Ectodermal cell (in vitro differentiated cells): ENCODE data around the gene GEMIN2.
"Not testable (repeated sequence)": the region's sequence is repeated elsewhere in the genome, so short reads cannot be mapped to it uniquely, and the experiment has no call there.

Experiments used
- H3K27ac ChIP-seq: 2 replicates; pipeline ENCODE4 v1.7.0; 2013; ENCODE audit warnings: mild to moderate bottlenecking, low read depth, low read length; ENCODE audit not compliant: insufficient read depth, poor library complexity, severe bottlenecking
- H3K27me3 ChIP-seq: 2 replicates; pipeline ENCODE4 v1.7.0; 2013; ENCODE audit warnings: mild to moderate bottlenecking, low read length; ENCODE audit not compliant: insufficient read depth, control insufficient read depth, poor library complexity, severe bottlenecking
- H3K36me3 ChIP-seq: one replicate; pipeline ENCODE4 v1.7.0; 2013; ENCODE audit warnings: low read length; ENCODE audit not compliant: control insufficient read depth, insufficient read depth
- H3K4me1 ChIP-seq: one replicate; pipeline ENCODE4 v1.7.0; 2013; ENCODE audit warnings: low read length; ENCODE audit not compliant: control insufficient read depth, insufficient read depth
- H3K4me3 ChIP-seq: 2 replicates; pipeline ENCODE4 v1.7.0; 2013; ENCODE audit warnings: low read depth, low read length, control low read depth; ENCODE audit not compliant: insufficient read depth
- H3K9me3 ChIP-seq: 2 replicates; pipeline ENCODE4 v1.7.0; 2013; ENCODE audit warnings: mild to moderate bottlenecking, low read length, moderate library complexity; ENCODE audit not compliant: control insufficient read depth
- WGBS, 2 experiments: methylation state at CpG; one replicate each; pipeline ENCODE4 v1.1.7; 2013; ENCODE audit warnings: missing lambda C conversion rate in 2 of 2; 5-methylcytosine and 5-hydroxymethylcytosine counted together

GEMIN2 gene

DNA sequence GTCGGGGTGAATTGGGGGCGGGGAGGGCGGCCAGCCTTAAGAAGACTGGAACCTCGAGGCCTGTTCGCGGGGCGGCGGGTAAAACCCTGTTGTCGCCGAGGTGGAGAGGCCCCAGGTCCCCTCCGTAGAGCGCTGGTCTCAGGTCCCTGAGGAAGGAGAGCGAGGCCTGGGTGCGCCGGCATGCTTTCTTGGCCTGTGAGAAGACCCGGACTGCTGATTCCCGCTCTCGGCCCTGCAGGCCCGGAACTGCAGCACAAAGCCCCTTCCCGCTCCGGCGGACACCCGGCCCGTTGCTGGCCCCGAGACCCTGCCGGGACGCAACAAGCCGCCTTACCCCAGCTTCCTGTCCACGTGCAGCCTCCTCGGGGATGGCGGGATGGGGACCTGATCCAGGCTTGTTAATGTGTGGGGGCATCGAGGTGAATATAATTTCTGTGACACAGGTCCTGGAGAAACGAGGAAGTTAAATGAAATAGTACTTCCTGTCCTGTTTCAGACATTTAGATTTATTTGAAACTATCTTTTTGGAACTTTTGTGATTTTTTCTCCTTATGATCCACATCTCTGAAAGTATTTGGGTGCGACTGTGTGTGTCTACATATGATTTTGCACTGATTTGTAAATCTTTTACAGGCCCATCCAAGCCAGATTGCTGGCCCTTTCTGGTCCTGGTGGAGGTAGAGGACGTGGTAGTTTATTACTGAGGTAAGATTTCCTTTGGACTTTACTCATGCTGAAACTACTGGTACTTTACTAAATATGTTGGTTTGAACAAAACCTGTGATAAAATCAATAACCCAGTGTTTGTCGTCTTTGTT lies 61.5 kb downstream of the GEMIN2 start:
- H3K4me3 ChIP-seq = peak overlapping the region; percentile 86
- WGBS, 2 experiments = 1% methylated on average over 35 to 36 of the region's 36 CpGs
- H3K4me1 ChIP-seq = peaks cover 16% of the 10 kb centered on the region
- H3K36me3 ChIP-seq = peaks cover 37% of the 10 kb centered on the region
- H3K27me3 ChIP-seq = no peaks in the 10 kb centered on the region
- H3K9me3 ChIP-seq = no peaks in the 10 kb centered on the region
- peak overlapping the region; percentile 83 for H3K27ac ChIP-seq

GRCh38 chr14:39176263-39177167 lies 62.4 kb downstream of the GEMIN2 start:
- no peak overlapping the region for H3K27ac ChIP-seq
- H3K9me3 ChIP-seq = no peaks in the 10 kb centered on the region
- peak overlapping the region; percentile 86 for H3K4me3 ChIP-seq
- H3K36me3 ChIP-seq = peaks cover 45% of the 10 kb centered on the region
- peaks cover 12% of the 10 kb centered on the region for H3K4me1 ChIP-seq
- WGBS, 2 experiments = 79 to 95% methylated on average over 2 to 5 of the region's 5 CpGs
- H3K27me3 ChIP-seq = no peaks in the 10 kb centered on the region

- 95% methylated on average over 6 to 7 of the region's 9 CpGs for WGBS, 2 experiments
- peaks cover 48% of the 10 kb centered on the region for H3K36me3 ChIP-seq
- H3K4me3 ChIP-seq = no peak overlapping the region
- H3K27ac ChIP-seq = no peak overlapping the region
- peaks cover 12% of the 10 kb centered on the region for H3K4me1 ChIP-seq
- H3K9me3 ChIP-seq = no peaks in the 10 kb centered on the region
- H3K27me3 ChIP-seq = no peaks in the 10 kb centered on the region
Measured at GRCh38 chr14:39177168-39177545, 63.0 kb downstream of the GEMIN2 start.

DNA sequence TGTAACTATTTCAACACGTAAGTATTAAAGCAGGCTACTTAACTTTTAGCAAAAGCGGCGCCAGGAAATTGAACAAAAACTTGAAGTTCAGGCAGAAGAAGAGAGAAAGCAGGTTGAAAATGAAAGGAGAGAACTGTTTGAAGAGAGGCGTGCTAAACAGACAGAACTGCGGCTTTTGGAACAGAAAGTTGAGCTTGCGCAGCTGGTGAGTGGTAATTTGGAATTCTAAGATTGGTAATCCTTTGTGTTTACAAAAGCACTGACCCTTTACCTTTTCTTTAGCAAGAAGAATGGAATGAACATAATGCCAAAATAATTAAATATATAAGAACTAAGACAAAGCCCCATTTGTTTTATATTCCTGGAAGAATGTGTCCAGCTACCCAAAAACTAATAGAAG lies 64.9 kb downstream of the GEMIN2 start:
- H3K36me3 ChIP-seq = peaks cover 64% of the 10 kb centered on the region
- no peak overlapping the region for H3K4me3 ChIP-seq
- WGBS, 2 experiments = 95 to 96% methylated on average over 6 of the region's 6 CpGs
- H3K27ac ChIP-seq = no peak overlapping the region
- H3K4me1 ChIP-seq = peaks cover 12% of the 10 kb centered on the region
- no peaks in the 10 kb centered on the region for H3K9me3 ChIP-seq
- H3K27me3 ChIP-seq = no peaks in the 10 kb centered on the region

DNA sequence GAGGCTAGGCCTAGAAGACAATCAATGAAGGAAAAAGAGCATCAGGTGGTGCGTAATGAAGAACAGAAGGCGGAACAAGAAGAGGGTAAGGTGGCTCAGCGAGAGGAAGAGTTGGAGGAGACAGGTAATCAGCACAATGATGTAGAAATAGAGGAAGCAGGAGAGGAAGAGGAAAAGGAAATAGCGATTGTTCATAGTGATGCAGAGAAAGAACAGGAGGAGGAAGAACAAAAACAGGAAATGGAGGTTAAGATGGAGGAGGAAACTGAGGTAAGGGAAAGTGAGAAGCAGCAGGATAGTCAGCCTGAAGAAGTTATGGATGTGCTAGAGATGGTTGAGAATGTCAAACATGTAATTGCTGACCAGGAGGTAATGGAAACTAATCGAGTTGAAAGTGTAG lies 66.4 kb downstream of the GEMIN2 start:
- peaks cover 64% of the 10 kb centered on the region for H3K36me3 ChIP-seq
- H3K27me3 ChIP-seq = no peaks in the 10 kb centered on the region
- peaks cover 12% of the 10 kb centered on the region for H3K4me1 ChIP-seq
- H3K4me3 ChIP-seq = no peak overlapping the region
- no peaks in the 10 kb centered on the region for H3K9me3 ChIP-seq
- WGBS, 2 experiments = 95 to 96% methylated on average over 5 of the region's 5 CpGs
- H3K27ac ChIP-seq = no peak overlapping the region

GRCh38 chr14:39181026-39181692 lies 67.0 kb downstream of the GEMIN2 start:
- no peaks in the 10 kb centered on the region for H3K9me3 ChIP-seq
- H3K4me1 ChIP-seq = peaks cover 12% of the 10 kb centered on the region
- WGBS, 2 experiments = 96% methylated on average over 7 of the region's 7 CpGs
- H3K4me3 ChIP-seq = no peak overlapping the region
- no peaks in the 10 kb centered on the region for H3K27me3 ChIP-seq
- H3K36me3 ChIP-seq = peaks cover 64% of the 10 kb centered on the region
- H3K27ac ChIP-seq = no peak overlapping the region

- H3K4me1 ChIP-seq = peaks cover 8% of the 10 kb centered on the region
- H3K36me3 ChIP-seq = peaks cover 64% of the 10 kb centered on the region
- H3K27me3 ChIP-seq = no peaks in the 10 kb centered on the region
- WGBS, 2 experiments = 92 to 93% methylated on average over 5 of the region's 5 CpGs
- H3K27ac ChIP-seq = no peak overlapping the region
- no peak overlapping the region for H3K4me3 ChIP-seq
- no peaks in the 10 kb centered on the region for H3K9me3 ChIP-seq
Measured at GRCh38 chr14:39181693-39182047, 67.5 kb downstream of the GEMIN2 start.

GRCh38 chr14:39182770-39183684 lies 68.9 kb downstream of the GEMIN2 start:
- Histone ChIP-seq H3K4me3 (no peak overlapping the region), H3K27ac (no peak overlapping the region), H3K9me3 (no peaks in the 10 kb centered on the region), H3K4me1 (no peaks in the 10 kb centered on the region), H3K36me3 (peaks cover 50% of the 10 kb centered on the region), H3K27me3 (no peaks in the 10 kb centered on the region)
- 95 to 100% methylated on average over 1 of the region's 1 CpG for WGBS, 2 experiments

DNA sequence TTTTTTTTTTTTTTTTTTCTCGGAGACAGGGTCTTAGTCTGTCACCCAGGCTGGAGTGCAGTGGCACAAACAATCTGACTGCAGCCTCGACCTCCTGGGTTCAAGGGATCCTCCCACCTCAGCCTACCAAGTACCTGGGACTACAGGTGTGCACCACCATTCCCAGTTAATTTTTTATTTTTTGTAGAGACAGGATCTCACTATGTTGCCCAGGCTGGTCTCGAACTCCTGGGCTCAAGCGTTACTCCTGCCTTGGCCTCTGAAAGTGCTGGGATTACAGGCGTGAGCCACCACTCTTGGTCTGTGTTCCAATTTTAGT lies 69.5 kb downstream of the GEMIN2 start:
- not testable (repeated sequence) for H3K27ac ChIP-seq, H3K4me3 ChIP-seq, H3K27me3 ChIP-seq, H3K9me3 ChIP-seq, H3K4me1 ChIP-seq
- peaks cover 45% of the 10 kb centered on the region for H3K36me3 ChIP-seq
- WGBS, 2 experiments = 91 to 92% methylated on average over 5 of the region's 5 CpGs
